Stimulated activated CD8-positive, alpha-beta memory T cell treated with anti-CD3 and anti-CD28 coated beads, Interleukin-4, amount 100 ng/mL, for 1 hour (primary cell): ENCODE data around the gene QSOX2.
A peak's percentile ranks its signal among the peaks of the same experiment; 100 is the strongest.
"Not testable (repeated sequence)": the region's sequence is repeated elsewhere in the genome, so short reads cannot be mapped to it uniquely, and the experiment has no call there.

Experiments used
- DNase-seq, 2 donors: peaks; one replicate each; pipeline ENCODE4 v3.0.0-alpha.2; 2020; ENCODE audit warnings: low read depth in 2 of 2, low spot score in 1 of 2

QSOX2 gene

GRCh38 chr9:136282272-136282861 lies 36.8 kb upstream of the QSOX2 start:
- no peak for DNase-seq

GRCh38 chr9:136281421-136282271 lies 36.0 kb upstream of the QSOX2 start:
- DNase-seq: no peak

- DNase-seq: no peak
Observed at GRCh38 chr9:136280535-136281315, 35.1 kb upstream of the QSOX2 start.

DNA sequence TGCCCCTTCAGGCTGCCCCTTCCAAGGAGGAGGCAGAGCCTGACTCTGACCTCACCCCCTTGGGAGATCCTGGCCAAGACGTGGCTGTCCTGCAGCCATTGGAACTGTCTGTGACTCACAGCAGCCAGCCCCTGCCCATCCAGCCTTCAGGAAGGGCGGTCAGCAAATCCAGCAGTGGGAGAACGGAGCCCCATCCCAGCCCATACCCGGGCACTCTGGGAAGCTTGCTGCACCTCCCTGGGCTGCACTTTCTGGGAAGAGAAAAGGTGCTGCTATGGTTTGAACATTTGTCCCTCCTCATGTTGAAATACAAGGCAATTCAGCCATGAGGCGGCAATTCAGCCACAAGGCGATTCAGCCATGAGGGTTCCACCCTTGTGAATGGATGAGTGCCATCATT lies 33.9 kb upstream of the QSOX2 start:
- DNase-seq: no peak

- no peak for DNase-seq
Observed at GRCh38 chr9:136278894-136279293, 33.3 kb upstream of the QSOX2 start.

GRCh38 chr9:136278221-136278620 lies 32.6 kb upstream of the QSOX2 start:
- DNase-seq: no peak

DNA sequence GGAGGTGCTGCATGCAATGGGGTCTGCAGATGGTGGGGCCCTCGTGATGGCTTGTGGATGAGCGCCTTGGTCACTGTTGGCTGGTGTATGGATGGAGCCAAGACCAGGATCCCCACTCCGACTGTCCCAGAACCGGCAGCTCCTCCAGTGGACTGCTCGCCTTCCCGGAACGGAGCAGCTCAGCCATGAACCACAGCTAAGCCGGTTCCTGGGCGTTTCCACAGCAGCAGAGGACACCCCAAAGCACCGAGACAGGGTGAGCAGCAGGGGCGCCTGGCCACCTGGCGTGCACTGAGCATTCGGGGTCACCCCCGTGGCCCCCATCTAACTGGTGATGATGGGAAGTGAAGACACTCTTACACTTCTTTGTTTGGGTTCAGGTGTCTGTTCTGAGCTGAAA lies 32.1 kb upstream of the QSOX2 start:
- no peak for DNase-seq

GRCh38 chr9:136276716-136277115 lies 31.1 kb upstream of the QSOX2 start:
- DNase-seq: no peak

- no peak for DNase-seq
Observed at GRCh38 chr9:136275655-136276429, 30.2 kb upstream of the QSOX2 start.

DNA sequence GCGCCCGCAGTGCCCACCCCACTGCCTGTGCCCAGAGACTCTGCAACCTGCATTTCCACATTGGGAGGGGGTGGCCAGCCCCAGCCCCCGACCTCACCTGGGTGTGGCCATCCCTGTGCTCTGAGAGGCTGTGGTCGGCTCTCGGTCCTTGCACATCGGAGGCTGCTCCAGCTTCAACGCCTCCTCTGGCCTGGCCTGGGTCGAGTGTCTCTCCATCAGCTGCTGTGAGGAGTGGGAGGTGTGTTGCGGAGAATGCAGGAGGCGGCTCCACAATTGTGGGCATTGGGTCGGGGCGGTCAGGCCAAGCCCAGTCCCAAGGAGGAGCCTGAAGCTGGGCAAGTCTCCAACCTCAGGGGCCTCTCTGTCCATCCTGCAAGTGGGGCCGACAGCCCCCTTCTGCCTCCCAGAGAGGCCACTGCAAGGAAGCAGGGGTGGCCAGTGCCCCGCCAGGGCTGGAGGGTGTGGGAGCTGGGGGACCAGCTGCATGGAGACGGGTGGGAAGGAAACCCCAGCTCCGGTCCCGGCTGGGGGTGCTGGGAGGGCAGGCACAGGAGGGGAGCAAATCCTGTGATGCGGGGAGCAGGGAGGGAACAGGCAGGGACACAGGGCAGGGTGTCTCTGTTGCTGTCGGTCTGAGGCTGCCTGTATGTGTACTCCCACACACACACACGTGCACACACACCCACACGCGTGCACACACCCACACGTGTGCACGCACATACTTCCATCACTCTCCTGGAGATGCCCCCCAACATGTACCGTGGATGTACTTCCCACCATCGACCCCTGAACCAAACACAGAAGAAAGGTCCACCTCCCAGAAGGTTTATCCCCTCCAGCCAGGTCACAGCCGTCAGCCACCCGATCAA lies 29.4 kb upstream of the QSOX2 start:
- no peak for DNase-seq

DNA sequence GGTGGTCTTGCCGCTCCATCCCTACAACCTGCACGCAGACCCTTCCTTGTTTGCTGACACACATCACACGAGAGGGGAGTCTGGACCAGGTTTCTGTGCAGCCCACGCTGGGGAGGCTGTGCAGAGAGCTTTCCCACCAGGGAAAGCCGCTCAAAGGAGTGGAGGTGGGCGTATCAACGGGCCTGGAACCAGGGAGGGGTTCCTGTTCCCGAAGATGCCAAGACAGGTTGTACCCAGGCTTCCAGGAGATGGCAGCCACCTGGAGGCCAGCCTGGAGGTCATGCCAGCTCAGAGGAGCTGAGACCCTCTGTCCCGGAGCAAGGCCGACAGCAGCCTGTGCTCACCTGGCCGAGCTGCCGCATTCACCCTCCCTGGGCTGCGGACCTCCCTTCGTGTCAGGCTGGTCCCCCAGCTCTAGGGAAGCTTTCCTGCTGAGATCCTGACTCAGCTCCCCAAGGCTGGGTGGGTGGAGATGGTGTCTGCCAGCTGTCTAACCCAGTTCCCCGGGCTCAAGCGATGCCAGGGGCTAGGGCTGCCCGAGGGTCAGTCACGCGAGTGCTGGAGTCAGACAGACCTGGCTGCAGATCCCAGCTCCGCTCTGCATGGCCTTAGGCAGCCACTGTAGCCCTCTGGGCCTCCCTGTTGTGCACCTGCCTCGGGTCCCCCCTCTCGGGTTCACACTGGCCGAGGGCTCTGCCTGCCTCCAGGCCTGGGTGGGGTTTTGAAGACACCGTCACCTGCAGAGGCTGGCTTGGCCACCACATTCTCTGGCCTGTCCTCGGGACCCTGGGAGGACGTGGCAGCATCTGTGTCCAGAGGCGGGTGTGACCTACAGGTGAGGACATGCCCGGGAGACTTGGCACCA lies 28.5 kb upstream of the QSOX2 start:
- no peak for DNase-seq

GRCh38 chr9:136273244-136273865 lies 27.7 kb upstream of the QSOX2 start:
- no peak for DNase-seq

GRCh38 chr9:136270173-136270705 lies 24.6 kb upstream of the QSOX2 start:
- DNase-seq: no peak

GRCh38 chr9:136268735-136269134 lies 23.1 kb upstream of the QSOX2 start:
- no peak for DNase-seq

DNA sequence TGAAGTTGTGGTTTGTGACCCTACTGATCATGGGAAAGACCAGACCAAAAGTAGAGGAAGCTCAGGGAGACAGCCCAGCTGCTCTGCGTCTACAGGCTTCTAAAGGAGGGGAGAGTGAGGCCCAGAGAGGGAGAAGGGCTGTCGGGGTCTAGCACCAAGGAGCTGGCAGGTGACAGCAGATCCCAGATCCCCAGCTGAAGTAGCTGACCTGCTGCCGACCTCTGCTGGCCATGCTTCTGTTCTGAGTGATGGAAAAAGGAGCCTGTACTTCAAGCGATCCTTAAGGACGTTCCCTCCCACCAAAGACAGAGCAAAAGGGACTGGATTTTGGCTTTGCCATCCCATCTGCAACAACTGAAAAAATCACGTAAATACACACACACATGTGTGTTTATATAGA lies 22.7 kb upstream of the QSOX2 start:
- no peak for DNase-seq

DNA sequence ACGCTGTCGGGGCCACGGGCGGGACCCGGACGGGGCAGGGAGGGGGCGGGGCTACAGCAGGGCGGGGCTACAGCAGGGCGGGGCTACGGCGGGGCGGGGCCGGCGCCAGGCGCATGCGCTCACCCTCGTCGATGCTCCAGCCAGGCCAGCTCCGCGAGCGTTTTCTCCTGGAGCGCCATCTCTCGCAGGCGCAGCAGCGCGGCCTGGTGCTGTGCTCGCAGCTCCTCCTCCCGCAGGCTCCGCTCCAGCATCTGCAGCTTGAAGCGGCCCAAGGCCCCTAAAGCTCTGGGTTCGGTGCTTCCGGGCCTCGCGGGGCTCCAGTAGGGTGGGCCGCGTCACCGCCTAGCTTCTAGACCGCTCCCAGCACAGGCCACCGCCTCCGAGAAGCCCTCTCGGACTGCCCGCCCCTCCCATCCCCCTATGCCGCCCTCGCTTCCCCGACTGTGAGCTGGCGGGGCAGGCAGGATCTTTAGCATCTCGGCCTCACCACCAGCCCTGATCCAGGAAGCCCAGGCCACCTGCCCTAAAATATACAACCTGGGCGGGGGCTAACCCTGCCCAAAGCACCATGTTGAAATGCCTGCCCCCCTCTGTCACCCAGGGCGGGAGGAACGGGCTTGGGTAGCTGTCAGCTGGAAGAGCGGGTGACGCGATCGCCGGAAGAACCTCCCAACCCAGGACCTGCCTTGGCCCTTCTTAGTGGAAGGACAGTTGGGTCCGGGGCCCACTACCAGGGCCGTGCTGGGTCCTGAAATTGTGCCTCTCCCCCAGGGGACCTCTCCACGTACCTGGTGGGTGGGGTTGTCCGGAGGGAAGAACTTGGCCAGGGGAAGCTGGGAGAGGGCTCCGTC lies 21.9 kb upstream of the QSOX2 start:
- DNase-seq: peak; percentile 56 to 77

GRCh38 chr9:136266641-136267040 lies 21.0 kb upstream of the QSOX2 start:
- DNase-seq: not testable (repeated sequence)
